HG03025 (cell line): ENCODE results near the gene COQ2.
"Not testable (repeated sequence)": the region's sequence is repeated elsewhere in the genome, so short reads cannot be mapped to it uniquely, and the experiment has no call there.

Experiments
- ATAC-seq: cut with Tn5 transposase; IDR thresholded peaks from one replicate; pipeline ENCODE4 v1.9.1; 2021; ENCODE audit warnings: mild to moderate bottlenecking, moderate library complexity; ENCODE audit not compliant: unreplicated experiment, low FRiP score

The COQ2 gene

DNA sequence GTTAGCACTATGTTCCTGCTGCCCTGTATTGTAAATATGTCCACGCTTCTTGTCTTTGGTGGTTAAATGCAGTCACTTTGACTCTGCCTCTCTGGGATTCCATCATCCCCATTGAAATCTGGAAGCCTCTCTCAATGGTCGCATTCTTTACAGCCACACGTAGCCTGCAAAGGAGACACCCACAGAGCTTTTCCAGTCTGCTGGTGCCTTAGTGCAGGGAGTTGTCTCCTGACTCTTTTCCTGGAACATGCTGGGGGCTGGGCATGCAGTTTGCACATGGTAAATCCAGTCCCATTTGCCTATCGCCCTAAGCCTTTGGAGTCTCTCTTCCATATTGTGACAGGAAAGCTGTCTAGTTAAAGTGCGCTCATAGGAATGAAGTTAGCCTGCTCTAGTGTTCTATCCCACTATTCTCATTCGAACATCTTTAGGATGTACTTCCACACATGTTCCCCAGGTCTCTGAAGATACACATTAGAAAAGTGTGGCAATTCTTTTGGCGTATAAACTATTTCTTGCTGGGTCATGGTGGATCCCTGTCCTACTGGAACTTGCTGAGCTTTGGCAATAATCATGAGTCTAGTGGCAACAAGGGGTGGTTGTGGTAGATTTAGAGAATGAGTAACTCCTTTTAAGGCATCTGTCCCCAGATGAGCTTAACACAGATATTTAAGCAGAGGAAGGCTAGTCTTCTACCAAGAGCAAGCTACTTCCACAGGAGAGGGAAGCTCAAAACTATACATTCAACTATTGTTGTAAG is 33.7 kb downstream of the COQ2 start:
- ATAC-seq, result no peak

DNA sequence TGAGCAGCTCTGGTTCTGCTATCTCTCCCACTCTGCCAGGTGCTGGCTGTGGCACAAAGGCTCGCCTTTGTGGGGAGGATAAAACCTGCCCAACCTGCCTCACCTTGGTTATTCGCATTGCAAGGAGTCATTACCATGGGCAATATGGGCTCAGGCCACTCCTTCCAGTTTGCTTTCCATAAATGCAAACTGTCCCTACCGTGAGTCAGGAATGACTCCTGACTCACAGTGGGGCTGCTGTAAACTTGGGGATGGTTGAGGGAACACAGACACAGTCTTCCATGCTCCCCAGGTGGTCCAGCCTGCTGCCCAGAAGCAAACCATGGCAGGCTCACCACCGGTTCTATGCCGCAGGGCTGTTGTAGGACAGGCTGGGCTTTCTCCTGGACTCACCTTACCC is 36.1 kb downstream of the COQ2 start:
- ATAC-seq, result no peak

DNA sequence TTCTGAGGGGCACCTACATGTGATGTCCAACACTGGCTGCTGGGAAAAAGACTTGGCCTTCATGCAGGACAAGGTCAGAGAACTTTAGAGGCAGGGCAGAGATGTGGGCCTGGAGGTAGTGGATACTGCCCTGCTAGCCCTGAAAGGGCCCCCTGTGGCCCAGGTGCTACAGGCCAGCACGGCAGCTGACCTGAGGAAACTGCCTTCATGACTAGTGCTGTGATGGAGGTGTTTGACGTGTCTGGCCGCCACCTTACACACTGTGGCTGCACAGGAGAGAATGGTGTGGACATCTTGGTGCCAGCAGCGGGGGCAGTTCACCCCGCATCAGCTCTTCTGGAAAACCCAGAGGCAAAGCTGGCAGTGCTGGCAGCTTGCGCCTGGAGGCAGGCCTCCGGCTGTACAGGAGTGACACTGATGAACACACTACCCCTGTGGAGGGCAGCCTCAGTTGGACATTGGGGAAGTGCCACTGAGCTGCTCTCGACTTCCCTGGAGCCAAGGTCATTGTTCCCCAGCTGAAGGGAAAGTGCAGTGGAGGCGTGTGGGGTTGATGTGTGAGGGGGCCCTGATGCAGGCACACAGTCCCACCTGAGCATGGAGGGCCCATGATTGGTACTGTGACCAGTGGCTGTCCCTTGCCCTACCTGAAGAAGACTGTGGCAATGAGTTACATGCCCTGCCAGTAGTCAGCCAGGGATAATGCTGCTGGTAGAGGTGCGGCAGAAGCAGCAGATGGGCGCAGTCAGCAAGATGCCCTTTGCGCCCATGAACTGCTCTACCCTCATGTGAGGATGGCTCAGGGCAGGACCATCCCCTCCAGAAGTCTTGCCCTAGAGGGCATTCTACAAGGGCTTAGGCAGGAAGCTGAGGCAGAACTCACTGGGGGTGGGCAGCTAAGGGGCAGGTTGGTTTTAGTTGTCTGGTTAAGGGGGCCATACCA is 36.9 kb downstream of the COQ2 start:
- ATAC-seq, result no peak

DNA sequence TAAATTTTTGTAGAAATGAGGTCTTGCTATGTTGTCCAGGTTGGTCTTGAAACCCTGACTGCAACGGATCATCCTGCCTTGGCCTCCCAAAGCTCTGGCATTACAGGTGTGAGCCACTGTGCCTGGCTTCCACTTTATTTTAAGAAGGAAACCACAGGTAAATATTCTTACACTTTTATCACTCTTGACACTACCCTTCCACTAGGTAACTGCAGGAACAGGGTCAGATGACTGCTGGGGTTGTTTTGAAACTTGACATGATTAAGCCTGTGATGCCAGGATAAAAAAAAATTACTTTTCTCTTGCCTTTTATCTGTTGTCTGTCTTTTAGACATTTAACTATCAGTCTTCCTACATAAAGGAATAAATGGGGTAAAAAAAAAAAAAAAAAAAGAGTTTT is 43.5 kb downstream of the COQ2 start:
- no peak for ATAC-seq

DNA sequence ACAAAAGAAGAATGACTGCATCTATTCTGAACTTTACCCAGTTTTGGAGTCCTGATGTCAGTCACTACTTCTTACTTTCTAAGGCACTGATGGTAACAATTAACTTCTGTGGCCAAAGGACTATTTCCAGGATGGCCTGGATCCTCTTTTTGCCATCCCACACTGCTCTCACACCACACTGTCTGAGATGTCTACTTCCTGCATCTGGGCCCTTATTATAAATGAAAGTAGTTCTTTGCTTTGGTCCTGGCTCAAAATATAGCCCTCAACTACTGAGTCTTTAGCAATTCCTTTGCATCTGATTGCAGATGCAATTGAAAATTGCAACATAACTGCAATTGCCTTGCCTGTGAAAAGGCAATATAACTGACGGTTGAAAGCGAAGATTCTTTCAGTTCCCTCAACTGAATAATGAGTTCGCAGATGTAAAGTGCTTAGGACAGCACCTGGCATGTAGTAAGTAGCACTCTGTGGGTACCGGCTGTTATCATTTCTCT is 44.2 kb downstream of the COQ2 start:
- peak; percentile 94 for ATAC-seq

DNA sequence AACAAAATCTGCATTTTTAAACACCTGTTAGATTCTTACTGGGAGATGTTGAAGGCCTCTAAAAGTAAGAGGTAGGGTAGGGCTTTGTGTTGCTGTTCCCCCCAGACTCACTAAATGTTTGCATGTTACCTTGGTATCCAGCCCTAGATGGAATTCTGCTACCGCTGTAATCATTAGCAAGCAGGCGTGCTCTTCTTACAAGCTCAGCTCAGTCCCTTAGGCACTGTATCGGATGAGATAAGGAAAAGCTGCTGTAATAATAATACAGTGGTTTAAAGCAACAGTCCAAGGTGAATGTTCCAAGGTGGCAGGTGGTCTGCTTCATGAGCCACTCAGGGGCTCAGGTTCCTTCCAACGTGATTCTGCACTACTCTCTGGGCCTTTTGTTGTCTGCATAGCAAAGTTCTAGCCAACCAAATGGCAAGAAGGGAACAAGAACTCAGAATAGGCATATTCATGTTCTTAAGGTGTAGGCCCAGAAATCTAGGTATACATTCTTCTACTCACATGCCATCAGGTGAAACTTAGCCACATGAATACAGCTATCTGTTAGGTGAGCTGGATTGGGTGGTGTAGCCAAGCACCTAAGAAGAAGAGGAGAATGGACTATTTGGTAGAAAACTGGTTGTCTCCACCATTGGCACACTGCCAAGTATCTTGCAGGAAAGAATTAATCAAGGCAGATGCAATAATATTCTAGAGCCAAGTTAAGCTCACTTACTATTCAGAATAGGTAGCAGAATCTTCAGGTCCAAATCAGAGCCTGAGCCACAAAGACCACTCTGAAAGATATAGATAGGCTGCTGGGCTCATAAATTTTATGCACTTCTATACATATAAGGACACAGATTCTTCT is 46.0 kb downstream of the COQ2 start:
- ATAC-seq, result no peak

DNA sequence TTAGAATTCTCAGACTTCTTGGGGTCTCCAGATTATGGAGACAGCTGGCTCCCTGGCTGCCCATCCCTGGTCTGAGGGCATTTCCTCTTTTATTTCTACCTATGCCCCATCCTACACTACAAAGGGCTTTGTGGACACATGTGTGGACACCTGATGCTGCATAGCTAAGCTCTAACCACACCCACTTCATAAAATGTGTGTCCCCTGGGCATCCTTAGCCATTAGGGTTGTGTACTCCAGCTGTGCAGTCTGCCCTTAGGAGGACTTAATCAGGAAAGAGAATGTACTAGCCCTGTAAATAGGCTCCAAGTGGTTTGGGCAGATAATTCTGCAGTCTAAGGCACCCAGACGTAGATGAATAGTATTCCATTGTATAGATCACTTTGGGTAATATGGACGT is 47.0 kb downstream of the COQ2 start:
- ATAC-seq, result no peak

DNA sequence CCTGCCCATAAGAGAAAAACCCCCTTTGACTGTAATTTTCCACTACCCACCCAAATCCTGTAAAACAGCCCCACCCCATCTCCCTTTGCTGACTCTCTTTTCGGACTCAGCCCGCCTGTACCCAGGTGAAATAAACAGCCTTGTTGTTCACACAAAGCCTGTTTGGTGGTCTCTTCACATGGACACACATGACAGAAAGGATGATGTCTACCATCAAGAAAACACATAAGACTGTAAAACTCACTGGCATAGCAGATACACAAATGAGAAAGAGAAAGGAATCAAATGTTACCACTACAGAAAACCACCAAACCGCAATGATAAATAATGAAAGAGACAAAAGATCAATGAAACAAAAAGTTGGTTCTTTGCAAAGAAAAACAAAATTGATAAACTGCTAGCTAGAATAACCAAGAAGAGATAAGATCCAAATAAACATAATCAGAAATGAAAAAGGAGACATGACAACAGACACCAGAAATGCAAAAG is 48.9 kb downstream of the COQ2 start:
- ATAC-seq, result not testable (repeated sequence)

DNA sequence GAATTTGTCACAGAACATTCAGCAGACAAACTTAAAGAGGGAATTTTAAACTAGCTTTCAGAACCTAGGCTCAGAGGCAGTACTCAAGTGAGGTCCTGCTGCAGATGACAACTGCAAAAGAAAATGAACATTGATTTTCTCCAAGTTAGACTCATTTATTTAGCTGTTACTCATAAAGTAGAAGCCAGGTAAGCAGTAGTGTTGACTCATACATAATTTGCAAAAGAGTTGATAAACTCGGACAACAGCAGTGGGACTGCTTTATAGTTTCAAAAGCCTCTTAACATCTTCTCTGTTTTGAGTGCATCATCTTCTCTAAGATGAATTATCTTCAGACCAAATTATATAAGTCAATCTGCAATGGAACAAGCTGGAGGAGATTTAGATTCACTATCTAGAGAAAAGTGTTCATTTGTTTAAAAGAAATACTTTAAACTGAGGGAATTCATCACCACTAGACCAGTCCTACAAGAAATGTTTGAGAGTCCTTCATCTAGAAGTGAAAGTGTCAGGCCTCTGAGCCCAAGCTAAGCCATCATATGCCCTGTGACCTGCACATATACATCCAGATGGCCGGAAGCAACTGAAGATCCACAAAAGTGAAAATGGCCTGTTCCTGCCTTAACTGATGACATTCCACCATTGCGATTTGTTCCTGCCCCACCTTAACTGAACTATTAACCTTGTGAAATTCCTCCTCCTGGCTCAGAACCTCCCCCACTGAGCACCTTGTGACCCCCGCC is 49.5 kb downstream of the COQ2 start:
- ATAC-seq, result no peak

DNA sequence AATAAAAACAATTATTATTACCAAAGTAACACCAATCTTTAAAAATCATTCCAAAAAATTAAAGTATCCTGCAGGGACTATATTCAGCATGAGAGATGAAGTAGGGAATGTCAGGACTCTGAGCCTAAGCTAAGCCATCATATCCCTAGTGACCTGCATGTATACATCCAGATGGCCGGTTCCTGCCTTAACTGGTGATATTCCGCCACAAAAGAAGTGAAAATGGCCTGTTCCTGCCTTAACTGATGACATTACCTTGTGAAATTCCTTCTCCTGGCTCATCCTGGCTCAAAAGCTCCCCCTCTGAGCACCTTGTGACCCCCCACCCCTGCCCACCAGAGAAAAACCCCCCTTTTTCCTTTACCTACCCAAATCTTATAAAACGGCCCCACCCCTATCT is 50.2 kb downstream of the COQ2 start:
- not testable (repeated sequence) for ATAC-seq

DNA sequence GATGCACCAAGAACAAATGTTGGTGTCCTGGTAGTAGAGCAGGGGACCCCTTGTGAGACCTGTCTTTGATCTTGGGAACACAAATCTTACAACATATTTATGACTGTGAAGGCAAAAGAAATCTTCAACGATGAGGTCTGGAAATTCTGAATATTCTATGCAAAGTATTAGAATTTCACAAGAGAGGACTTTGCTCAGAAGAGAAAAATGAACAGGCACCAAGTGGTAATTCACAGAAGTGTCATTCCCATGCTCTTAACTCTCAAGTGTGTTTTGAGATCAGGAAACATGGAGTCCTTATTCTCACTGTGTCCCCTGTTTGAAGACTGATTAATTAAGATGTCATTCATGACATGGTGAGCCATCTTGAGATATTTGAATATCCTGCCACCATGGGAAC is 52.5 kb downstream of the COQ2 start:
- ATAC-seq, result no peak

DNA sequence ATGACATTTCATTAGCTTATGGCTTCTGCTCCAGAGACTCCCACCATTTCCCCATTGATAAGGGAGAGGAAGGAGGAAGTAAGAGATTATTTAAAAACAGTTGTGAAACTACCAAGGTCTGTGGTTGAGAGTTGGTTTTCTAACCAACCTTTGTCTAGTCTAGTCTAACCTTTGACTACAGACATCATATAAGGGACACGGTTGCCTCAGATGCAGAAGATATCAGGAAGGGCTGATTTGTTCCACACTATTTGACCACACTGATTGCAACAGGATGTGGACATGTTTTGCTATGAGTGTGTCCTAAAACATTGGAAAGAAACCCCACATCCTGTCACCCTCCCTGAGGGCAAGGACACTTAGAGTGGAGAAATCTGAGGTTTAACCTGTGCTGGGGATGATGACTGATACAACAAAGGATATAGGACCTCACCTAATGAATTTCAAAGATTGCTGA is 53.0 kb downstream of the COQ2 start:
- ATAC-seq, result peak; percentile 72

DNA sequence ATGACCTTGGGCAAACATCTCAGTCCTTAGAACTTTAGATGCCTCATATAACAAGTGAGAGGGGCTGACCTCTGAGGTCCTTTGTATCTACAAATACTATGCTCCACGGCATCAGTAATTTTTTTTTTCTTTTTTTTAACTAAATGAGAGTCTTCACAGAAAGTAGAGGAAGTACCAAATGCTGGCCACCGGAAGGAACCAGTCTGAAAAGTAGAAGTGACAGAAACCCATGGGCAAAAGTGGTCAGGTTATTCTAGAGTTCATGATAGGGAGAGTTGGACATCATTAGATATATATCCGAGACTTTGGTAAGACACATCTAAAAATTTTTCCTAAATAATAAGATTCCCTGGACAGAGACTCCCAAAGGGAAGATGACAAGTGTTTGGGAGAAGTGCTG is 53.7 kb downstream of the COQ2 start:
- no peak for ATAC-seq

DNA sequence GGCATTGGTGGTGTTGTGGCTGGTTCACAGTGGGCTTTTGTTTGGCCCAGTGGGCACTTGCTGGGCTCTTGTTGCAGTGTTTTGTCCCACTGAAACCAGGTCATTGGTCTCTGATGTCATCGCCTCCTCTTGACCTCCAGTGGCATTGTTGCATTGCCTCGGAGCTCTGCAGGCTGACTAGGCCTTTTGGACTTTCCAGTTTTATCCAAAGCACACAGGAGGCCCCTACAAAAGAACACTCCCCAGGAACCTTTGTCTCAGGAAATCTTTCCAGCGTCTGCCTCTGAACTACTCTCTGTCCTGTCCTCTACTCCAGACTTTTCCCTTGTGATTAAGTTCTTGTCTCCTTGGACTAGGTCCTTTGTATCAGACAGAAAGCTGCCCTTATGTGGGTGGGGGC is 54.8 kb downstream of the COQ2 start:
- ATAC-seq, result no peak

DNA sequence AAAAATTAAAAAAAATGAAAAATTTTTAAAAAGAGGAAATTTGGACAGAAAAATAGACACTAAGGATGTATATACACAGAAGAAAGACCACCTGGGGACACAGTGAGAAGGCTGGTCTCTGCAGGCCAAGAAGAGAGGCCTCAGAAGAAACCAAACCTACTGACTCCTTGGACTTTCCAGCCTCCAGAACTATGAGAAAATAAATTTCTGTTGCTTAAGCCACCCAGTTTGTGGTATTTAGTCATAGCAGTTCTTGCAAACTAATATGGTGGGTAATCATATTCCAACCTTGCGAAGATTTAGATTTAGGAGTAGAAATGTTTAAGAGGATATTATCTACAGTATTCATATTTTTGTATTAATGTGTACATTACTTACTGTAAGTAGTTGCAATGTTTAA is 56.4 kb downstream of the COQ2 start:
- ATAC-seq, result no peak

DNA sequence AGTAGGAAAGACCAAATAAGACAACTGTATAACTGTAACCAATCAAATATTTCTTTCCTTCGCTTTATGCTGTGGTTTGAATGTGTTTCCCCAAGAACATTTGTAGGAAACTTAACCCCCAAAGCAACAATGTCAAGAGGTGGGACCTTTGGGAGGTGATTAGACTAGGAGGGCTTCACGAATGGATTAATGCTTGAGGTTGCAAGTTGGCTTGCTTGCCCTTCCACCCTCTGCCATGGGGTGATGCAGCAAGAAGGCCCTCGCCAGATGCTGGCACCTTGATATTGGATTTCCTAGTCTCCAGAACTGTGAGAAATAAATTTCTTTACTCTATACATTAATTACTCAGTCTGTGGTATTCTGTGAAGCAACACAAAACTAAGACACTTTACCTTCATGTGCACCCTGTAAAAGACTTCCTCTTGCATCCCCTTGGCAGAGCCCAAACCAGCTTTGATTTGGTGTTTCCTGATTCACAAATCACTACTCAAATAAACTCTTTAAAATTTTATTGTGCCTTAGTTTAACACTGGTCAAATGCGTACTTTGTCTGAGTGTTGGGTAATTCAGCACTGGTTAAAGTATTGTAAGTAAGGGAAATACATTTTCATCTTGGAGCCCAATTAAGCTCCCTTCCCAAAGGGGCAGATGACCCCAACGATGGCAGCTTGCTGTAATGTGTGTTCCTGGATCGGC is 59.9 kb downstream of the COQ2 start:
- ATAC-seq, result no peak

DNA sequence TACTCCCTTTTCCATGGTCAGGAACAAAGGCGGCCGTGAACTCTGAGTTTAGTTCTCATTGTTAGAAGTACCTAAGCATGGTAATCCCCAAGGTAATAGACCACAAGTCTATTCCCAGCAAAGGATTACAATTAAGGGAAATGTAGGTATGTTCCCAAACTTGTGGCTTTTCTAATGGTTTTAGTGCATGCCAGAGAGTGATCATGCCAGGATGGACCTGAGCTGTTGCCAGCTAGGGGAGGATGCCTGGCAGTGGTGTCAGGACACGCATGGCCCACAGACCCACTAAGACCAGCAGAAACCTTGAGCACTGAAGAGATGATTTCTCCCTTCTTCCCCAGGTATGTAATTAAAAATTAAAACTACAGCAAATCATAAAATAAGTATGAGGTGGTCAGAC is 60.8 kb downstream of the COQ2 start:
- no peak for ATAC-seq

DNA sequence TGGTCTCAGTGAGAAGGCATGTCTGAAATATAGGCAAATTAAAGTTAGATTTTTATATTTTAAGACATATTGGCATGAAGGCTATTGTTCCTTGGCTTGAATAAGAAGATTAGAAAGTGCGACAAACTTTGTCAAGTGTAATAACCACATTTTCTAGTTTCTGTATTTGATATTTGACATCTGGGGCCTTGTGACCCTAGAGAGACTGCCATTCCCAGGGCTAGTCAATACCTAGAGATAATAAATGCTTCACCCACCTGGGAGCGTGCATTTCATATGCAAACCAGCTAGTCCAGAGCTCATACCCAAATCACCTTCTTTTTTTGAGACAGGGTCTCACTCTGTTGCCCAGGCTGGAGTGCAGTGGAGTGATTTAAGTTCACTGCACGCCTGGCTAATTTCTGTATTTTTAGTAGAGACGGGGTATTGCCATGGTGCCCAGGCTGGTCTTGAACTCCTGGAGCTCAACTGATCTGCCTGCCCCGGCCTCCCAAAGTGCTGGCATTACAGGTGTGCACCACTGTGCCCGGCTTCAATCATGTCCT is 62.6 kb downstream of the COQ2 start:
- ATAC-seq, result peak; percentile 33
